Small intestine (tissue), 7 donors: ENCODE data around the gene CACNA1I. TPM values are rescaled to one million over a fixed set of nuclear protein-coding genes. Genes with fewer than 3 reads are reported as not detected.
A peak's percentile ranks its signal among the peaks of the same experiment; 100 is the strongest.

Source experiments
- DNase-seq, 2 donors: peaks; one replicate each; pipeline versions ENCODE4 v3.0.0 to v3.0.0-alpha.2; 2013
- FAIRE-seq: peaks from 2 replicates; lab custom pipeline; 2012; peaks lifted over from hg19 to GRCh38; lab: Jason Lieb, UNC
- H3K27ac ChIP-seq, 3 donors: one replicate each; pipeline ENCODE4 v1.5.1; 2013; ENCODE audit warnings: low read length in 2 of 3, mild to moderate bottlenecking in 2 of 3, control low read depth in 1 of 3, inconsistent platforms in 1 of 3, low read depth in 1 of 3, moderate library complexity in 1 of 3
- H3K27me3 ChIP-seq, 3 donors: one replicate each; pipeline ENCODE4 v1.6.1; 2013; ENCODE audit warnings: low read length in 3 of 3, inconsistent platforms in 1 of 3; ENCODE audit not compliant: control insufficient read depth in 3 of 3, insufficient read depth in 3 of 3
- H3K36me3 ChIP-seq, 3 donors: one replicate each; pipeline ENCODE4 v1.6.1; 2013; ENCODE audit warnings: low read length in 3 of 3, inconsistent platforms in 1 of 3, low read depth in 1 of 3, mild to moderate bottlenecking in 1 of 3, moderate library complexity in 1 of 3; ENCODE audit not compliant: control insufficient read depth in 3 of 3, insufficient read depth in 2 of 3
- H3K4me1 ChIP-seq, 3 donors: one replicate each; pipeline ENCODE4 v1.6.1; 2013; ENCODE audit warnings: low read length in 2 of 3, inconsistent platforms in 1 of 3, low read depth in 1 of 3, mild to moderate bottlenecking in 1 of 3, moderate library complexity in 1 of 3; ENCODE audit not compliant: control insufficient read depth in 3 of 3, insufficient read depth in 2 of 3
- H3K4me3 ChIP-seq, 3 donors: one replicate each; pipeline ENCODE4 v1.5.1; 2013; ENCODE audit warnings: low read length in 3 of 3, control low read depth in 1 of 3, inconsistent platforms in 1 of 3, low read depth in 1 of 3, mild to moderate bottlenecking in 1 of 3, moderate library complexity in 1 of 3
- H3K9me3 ChIP-seq, 2 donors: one replicate each; pipeline ENCODE4 v1.6.1; 2013; ENCODE audit warnings: low read depth in 1 of 2, low read length in 1 of 2; ENCODE audit not compliant: control insufficient read depth in 2 of 2, insufficient read depth in 1 of 2
- WGBS, 3 donors: extraction: QIAGEN DNeasy Blood & Tissue Kit; methylation state at CpG; one replicate each; pipeline ENCODE4 v1.1.7; 2013; 5-methylcytosine and 5-hydroxymethylcytosine counted together
- polyA plus RNA-seq, 4 donors: library from polyadenylated mRNA; stranded (reverse) in 3 of 4; unstranded in 1 of 4; fragments of 200-250 nt in 3 of 4; fragments of 120-200 nt in 1 of 4; gene quantifications; one replicate each; pipeline versions ENCODE4 v1.2.1 to v1.2.3, GENCODE V29; 2013
- donor health status: healthy with polysubstance abuse.
- donor health status: control.
- donor health status: control.
- donor health status: Bipolar disorder and iron deficiency.
- donor health status: healthy.

The CACNA1I gene
- polyA plus RNA-seq, 4 donors, result under 0.01 to 0.25 (median 0.18) TPM; not detected in 1

- H3K27me3 ChIP-seq, result no peaks in the 10 kb centered on the region
- no peak for FAIRE-seq
- no peak overlapping the region for H3K4me3 ChIP-seq
- peaks cover 0 to 28% (median 0%) of the 10 kb centered on the region in 3 donors for H3K4me1 ChIP-seq
- DNase-seq, result peak in 1 of 2 donors; percentile 18
- 42 to 59% (median 46%) methylated on average over 15 of the region's 15 CpGs for WGBS, 3 donors
- H3K9me3 ChIP-seq, result no peaks in the 10 kb centered on the region
- H3K27ac ChIP-seq, result no peak overlapping the region
- no peaks in the 10 kb centered on the region for H3K36me3 ChIP-seq
These were observed 140.0 kb downstream of the CACNA1I start for GRCh38 chr22:39710380-39711150.

- WGBS, 3 donors, result 76 to 100% (median 89%) methylated on average over 1 of the region's 1 CpG
- no peak for FAIRE-seq
- no peaks in the 10 kb centered on the region for H3K36me3 ChIP-seq
- H3K9me3 ChIP-seq, result no peaks in the 10 kb centered on the region
- H3K4me1 ChIP-seq, result peaks cover 0 to 28% (median 0%) of the 10 kb centered on the region in 3 donors
- no peak overlapping the region for H3K4me3 ChIP-seq
- no peak overlapping the region for H3K27ac ChIP-seq
- no peak for DNase-seq
- H3K27me3 ChIP-seq, result no peaks in the 10 kb centered on the region
These were observed 141.5 kb downstream of the CACNA1I start for GRCh38 chr22:39712081-39712480.

- Histone ChIP-seq H3K4me1 (peaks cover 0 to 19% (median 0%) of the 10 kb centered on the region in 3 donors), H3K27ac (no peak overlapping the region), H3K4me3 (no peak overlapping the region), H3K9me3 (no peaks in the 10 kb centered on the region), H3K36me3 (no peaks in the 10 kb centered on the region), H3K27me3 (no peaks in the 10 kb centered on the region)
- WGBS, 3 donors, result 19 to 56% (median 36%) methylated on average over 18 of the region's 18 CpGs
- no peak for FAIRE-seq
- peak; percentile 19 to 58 for DNase-seq
These were observed 142.4 kb downstream of the CACNA1I start for GRCh38 chr22:39712751-39713525.

- Histone ChIP-seq H3K27ac (no peak overlapping the region), H3K4me3 (no peak overlapping the region), H3K27me3 (no peaks in the 10 kb centered on the region), H3K9me3 (no peaks in the 10 kb centered on the region), H3K4me1 (peaks cover 0 to 12% (median 3%) of the 10 kb centered on the region in 3 donors), H3K36me3 (no peaks in the 10 kb centered on the region)
- WGBS, 3 donors, result 83 to 90% (median 89%) methylated on average over 10 of the region's 10 CpGs
- FAIRE-seq, result no peak
- no peak for DNase-seq
These were observed 143.3 kb downstream of the CACNA1I start for GRCh38 chr22:39713799-39714290.

- no peak overlapping the region for H3K27ac ChIP-seq
- H3K4me1 ChIP-seq, result peaks cover 0 to 7% (median 3%) of the 10 kb centered on the region in 3 donors
- no peaks in the 10 kb centered on the region for H3K9me3 ChIP-seq
- H3K36me3 ChIP-seq, result no peaks in the 10 kb centered on the region
- H3K4me3 ChIP-seq, result no peak overlapping the region
- 91 to 92% (median 91%) methylated on average over 8 of the region's 8 CpGs for WGBS, 3 donors
- no peak for DNase-seq
- FAIRE-seq, result no peak
- H3K27me3 ChIP-seq, result no peaks in the 10 kb centered on the region
These were observed 143.8 kb downstream of the CACNA1I start for GRCh38 chr22:39714321-39714720.

- H3K36me3 ChIP-seq, result no peaks in the 10 kb centered on the region
- WGBS, 3 donors, result 80 to 91% (median 88%) methylated on average over 25 of the region's 25 CpGs
These were observed 145.4 kb downstream of the CACNA1I start for GRCh38 chr22:39715778-39716495.

GRCh38 chr22:39716534-39716933 lies 146.0 kb downstream of the CACNA1I start:
- Histone ChIP-seq H3K4me1 (peaks cover 0 to 7% (median 3%) of the 10 kb centered on the region in 3 donors), H3K9me3 (no peaks in the 10 kb centered on the region), H3K36me3 (no peaks in the 10 kb centered on the region), H3K27ac (no peak overlapping the region), H3K27me3 (peaks cover 0 to 4% (median 0%) of the 10 kb centered on the region in 3 donors), H3K4me3 (no peak overlapping the region)
- DNase-seq (no peak), FAIRE-seq (no peak)
- 88 to 91% (median 89%) methylated on average over 10 of the region's 10 CpGs for WGBS, 3 donors

More at GRCh38 chr22:39715778-39716495, 145.4 kb downstream of the CACNA1I start:
- Histone ChIP-seq H3K27ac (no peak overlapping the region), H3K4me3 (no peak overlapping the region), H3K4me1 (peaks cover 0 to 7% (median 3%) of the 10 kb centered on the region in 3 donors), H3K9me3 (no peaks in the 10 kb centered on the region), H3K27me3 (no peaks in the 10 kb centered on the region)
- DNase-seq (no peak), FAIRE-seq (no peak)

- DNase-seq (no peak), FAIRE-seq (no peak)
- WGBS, 3 donors, result 78 to 84% (median 79%) methylated on average over 8 of the region's 8 CpGs
- H3K27ac ChIP-seq, result no peak overlapping the region
- peaks cover 0 to 7% (median 3%) of the 10 kb centered on the region in 3 donors for H3K4me1 ChIP-seq
- no peaks in the 10 kb centered on the region for H3K36me3 ChIP-seq
- H3K4me3 ChIP-seq, result no peak overlapping the region
- H3K9me3 ChIP-seq, result no peaks in the 10 kb centered on the region
- H3K27me3 ChIP-seq, result peaks cover 0 to 4% (median 0%) of the 10 kb centered on the region in 3 donors
These were observed 146.5 kb downstream of the CACNA1I start for GRCh38 chr22:39717099-39717498.
